ENCODE data around the gene DCDC2.
"Not testable (repeated sequence)": the region's sequence is repeated elsewhere in the genome, so short reads cannot be mapped to it uniquely, and the experiment has no call there.

Gene DCDC2

GRCh38 chr6:24357336-24358218 is at the start of gene DCDC2:
DCDC2 (minus strand) TSS chr6:24358059; CDS start chr6:24357750, 309 bp downstream.
- peak in 6 of 42 donors; percentile 4 to 24 (median 12) for DNase-seq
- intact Hi-C loops (cut with DNase I): no loop called here

DNA sequence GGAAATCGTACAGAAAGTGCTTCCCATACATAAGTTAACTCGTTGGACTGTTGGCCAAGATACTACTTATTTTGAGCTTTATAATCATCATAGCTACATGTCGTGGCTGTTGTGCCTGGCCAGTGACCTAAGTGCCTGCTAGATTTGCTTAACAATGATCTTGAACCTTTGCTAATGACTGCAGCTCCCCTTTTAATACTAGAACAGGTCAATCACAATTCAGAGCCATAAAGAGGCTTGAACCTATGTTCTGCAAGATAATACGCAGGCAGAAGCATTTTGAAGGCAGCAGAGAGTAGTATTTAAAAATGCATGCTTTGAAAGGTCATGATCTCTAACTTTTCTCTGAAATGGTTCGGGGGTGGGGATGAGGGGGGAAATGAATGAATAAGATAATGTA is 47.4 kb upstream of the DCDC2 start:
- intact Hi-C loops (cut with DNase I): no loop called here
- no peak for DNase-seq

DNA sequence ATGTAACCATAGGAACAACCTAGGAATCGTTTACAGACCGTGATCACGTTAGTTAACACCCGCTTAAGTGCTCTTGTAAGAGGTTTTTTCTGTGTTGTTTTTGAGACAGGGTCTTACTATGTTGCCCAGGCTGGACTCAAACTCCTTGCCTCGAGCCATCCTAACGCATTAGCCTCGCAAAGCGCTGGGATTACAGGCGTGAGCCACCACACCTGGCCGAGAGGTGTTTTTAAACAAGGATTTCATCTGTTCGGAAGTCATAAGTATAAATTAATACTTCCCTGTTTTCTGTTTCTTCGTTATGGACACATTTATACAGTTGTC is 45.6 kb upstream of the DCDC2 start:
- intact Hi-C loops (cut with DNase I): no loop called here
- no peak for DNase-seq

- DNase-seq: peak; percentile 67 to 95 (median 86)
- intact Hi-C loops (cut with DNase I): no loop called here
Observed at GRCh38 chr6:24402697-24403500, 45.0 kb upstream of the DCDC2 start, which contains the start of gene MRS2. MRS2 (plus strand) TSS chr6:24402936; CDS start chr6:24403047, 111 bp downstream.

DNA sequence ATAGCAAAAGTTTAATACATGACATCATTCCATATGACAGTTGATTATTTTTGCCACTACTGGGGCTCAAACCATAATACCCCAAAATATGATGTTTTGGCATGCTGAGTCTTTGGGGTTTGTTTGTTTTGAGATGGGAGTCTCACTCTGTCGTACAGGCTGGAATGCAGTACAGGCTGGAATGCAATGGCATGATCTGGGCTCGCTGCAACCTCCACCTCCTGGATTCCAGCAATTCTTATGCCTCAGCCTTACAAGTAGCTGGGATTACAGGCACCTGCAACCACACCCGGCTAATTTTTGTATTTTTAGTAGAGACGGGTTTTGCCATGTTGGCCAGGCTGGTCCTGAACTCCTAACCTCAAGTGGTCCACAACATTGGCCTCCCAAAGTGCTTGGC is 43.6 kb upstream of the DCDC2 start:
- no peak for DNase-seq
- intact Hi-C loops (cut with DNase I): no loop called here

- intact Hi-C loops (cut with DNase I); DNase-seq: not testable (repeated sequence)
Observed at GRCh38 chr6:24400045-24401039, 42.5 kb upstream of the DCDC2 start.

DNA sequence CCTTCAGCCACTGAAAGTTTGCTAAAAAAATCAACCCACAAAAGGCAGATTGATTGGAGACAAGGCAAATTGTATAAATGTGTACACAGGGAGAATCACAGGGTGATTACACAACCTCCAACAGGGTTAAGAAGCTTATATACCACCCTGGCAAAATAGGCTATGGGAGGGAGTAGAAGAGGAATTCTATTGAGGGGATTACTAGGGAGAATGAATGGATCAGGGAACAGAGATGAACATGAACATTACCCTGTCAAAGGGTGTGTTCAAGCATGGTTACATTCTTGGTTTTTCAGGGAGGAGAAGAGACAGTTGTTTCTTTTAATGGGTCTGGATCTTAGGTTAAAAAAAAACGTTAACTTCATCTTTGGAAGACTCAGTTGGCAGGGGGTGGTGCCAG is 39.8 kb upstream of the DCDC2 start:
- DNase-seq: no peak
- intact Hi-C loops (cut with DNase I): loop anchor here (10.0 kb wide), 1 partner anchor 113 kb away; no protein-coding TSS in a partner anchor

- no peak for DNase-seq
- intact Hi-C loops (cut with DNase I): loop anchor here (10.0 kb wide), 1 partner anchor 112 kb away; no protein-coding TSS in a partner anchor
Observed at GRCh38 chr6:24396824-24397223, 39.0 kb upstream of the DCDC2 start.

DNA sequence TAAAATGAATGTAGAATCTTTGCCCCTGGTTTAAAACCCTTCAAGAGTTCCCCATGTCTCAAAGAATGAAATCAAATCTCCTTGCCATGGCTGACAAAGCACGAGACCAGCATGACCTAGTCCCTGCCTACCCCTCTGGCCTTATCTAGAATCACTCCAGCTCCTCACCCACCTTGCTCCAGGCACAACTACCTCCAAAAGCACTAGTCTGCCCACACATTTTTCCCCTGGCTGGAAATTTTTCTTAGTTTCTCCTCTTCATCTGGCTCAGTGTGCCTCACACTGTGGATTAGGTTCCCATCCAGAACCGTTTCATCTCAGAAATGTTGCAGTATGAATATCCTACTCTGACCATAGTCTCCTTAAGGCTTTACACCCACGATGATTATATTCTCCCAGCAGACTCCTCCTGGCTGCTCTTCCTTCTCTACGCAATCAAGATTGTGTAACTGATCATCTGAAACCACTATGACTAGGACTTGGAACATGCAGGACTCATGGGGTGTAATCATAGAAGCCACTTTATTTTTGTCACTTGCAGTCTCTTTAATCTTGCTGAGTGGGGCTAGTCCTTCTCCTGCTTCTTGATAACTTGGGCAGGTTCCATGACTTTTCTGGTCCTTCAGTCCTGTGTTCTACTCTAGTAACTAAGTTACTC is 37.0 kb upstream of the DCDC2 start:
- intact Hi-C loops (cut with DNase I): loop anchor here (10.0 kb wide), 1 partner anchor 110 kb away; no protein-coding TSS in a partner anchor
- DNase-seq: no peak

GRCh38 chr6:24394061-24394779 is 36.4 kb upstream of the DCDC2 start:
- intact Hi-C loops (cut with DNase I): loop anchor here (10.0 kb wide), 1 partner anchor 109 kb away; no protein-coding TSS in a partner anchor
- DNase-seq: no peak

- intact Hi-C loops (cut with DNase I): loop anchor here (10.0 kb wide), 1 partner anchor 107 kb away; no protein-coding TSS in a partner anchor
- no peak for DNase-seq
Observed at GRCh38 chr6:24391756-24392405, 34.0 kb upstream of the DCDC2 start.

GRCh38 chr6:24391208-24391607 is 33.3 kb upstream of the DCDC2 start:
- intact Hi-C loops (cut with DNase I): loop anchor here (10.0 kb wide), 1 partner anchor 106 kb away; no protein-coding TSS in a partner anchor
- no peak for DNase-seq

DNA sequence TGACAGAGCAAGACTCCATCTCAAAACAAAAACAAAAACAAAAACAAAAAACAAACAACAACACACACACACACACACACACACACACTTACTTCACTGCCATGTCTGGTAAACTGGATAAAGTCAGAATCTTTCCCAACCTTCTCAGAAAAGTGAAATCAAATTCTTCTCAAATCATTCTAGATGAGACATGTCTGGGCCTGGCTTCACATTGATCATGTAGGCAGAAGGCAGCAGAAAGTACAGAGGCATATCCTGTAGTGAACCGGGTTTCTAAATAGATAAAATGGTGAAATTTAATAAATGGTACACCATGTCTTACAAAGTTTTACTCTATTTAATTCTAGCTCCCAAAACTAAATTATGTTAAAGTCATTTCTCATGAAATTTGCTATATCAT is 30.0 kb upstream of the DCDC2 start:
- DNase-seq: no peak
- intact Hi-C loops (cut with DNase I): no loop called here

DNA sequence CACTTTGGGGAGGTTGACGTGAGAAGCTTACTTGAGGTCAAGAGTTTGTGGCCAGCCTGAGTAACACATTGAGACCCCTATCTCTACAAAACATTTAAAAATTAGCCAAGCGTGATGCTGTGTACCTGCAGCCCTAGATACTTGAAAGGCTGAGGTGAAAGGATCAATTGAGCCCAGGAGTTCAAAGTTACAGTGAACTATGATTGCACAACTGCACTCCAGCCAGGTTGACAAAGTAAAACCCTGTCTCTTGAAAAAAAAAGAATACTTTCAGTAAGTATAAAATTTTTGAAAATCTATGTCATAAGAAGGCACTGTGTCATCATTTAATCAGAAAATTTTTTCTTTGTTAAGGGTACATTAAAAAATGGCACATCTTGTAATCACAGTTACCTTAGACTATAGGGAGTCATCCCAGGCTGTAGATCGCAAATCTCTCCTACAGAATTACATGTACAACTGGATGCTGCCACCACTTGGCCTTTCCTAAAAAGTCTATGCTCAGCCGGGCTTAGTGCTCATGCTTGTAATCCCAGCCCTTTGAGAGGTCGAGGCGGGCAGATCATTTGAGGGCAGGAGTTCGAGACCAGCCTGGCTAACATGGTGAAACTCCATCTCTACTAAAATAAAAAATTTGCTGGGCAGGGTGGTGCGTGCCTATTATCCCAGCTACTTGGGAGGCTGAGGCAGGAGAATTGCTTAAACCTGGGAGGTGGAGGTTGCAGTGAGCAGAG is 27.8 kb upstream of the DCDC2 start:
- intact Hi-C loops (cut with DNase I): no loop called here

DNA sequence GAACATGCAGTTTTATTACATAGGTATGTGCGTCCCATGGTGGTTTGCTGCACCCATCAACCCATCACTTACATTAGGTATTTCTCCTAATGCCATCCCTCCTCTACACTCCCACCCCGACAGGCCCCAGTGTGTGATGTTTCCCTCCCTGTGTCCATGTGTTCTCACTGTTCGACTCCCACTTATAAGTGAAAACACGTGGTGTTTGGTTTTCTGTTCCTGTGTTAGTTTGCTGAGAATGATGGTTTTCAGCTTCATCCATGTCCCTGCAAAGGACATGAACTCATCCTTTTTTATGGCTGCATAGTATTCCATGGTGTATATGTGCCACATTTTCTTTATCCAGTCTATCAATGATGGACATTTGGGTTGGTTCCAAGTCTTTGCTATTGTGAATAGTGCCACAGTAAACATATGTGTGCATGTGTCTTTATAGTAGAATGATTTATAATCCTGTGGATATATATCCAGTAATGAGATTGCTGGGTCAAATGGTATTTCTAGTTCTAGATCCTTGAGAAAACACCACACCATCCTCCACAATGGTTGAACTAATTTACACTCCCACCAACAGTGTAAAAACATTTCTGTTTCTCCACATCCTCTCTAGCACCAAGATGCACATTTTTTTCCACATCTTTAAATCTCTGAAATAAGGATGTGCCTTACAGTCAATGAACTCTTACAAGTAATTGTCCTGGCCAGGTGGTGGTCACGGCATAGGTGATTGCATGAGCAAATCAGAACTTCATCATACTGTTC is 26.7 kb upstream of the DCDC2 start:
- intact Hi-C loops (cut with DNase I); DNase-seq: not testable (repeated sequence)

More for the DNA sequence above, 27.8 kb upstream of the DCDC2 start:
- DNase-seq: no peak

Measured in head of caudate nucleus (tissue), 42 donors.